Natural killer cell (primary cell): ENCODE results near the gene NSF. TPM values are rescaled to one million over a fixed set of nuclear protein-coding genes. Genes with fewer than 3 reads are reported as not detected.

Source experiments
- ATAC-seq, 3 donors: fragments of 150-1000 bp in 2 of 3; fragments of 200-7000 bp in 1 of 3; cut with Tn5 transposase; 1 replicate in 1 of 3; 2 replicates in 2 of 3; pipeline ENCODE4 v1.10.0; 2021; ENCODE audit warnings: mild to moderate bottlenecking in 2 of 3, moderate library complexity in 2 of 3
- DNase-seq, 2 donors: peaks; one replicate each; pipeline versions ENCODE4 v3.0.0 to v3.0.0-alpha.2; 2013 to 2021; ENCODE audit warnings: mixed read lengths in 1 of 2
- H3K27ac ChIP-seq: one replicate; pipeline ENCODE4 v1.5.1; 2013; ENCODE audit warnings: mild to moderate bottlenecking, low read length
- H3K27me3 ChIP-seq: one replicate; pipeline ENCODE4 v1.6.1; 2013; ENCODE audit warnings: low read length; ENCODE audit not compliant: control insufficient read depth, insufficient read depth
- H3K36me3 ChIP-seq: one replicate; pipeline ENCODE4 v1.6.1; 2013; ENCODE audit warnings: low read length; ENCODE audit not compliant: control insufficient read depth, insufficient read depth
- H3K4me1 ChIP-seq: one replicate; pipeline ENCODE4 v1.6.1; 2013; ENCODE audit warnings: low read length; ENCODE audit not compliant: control insufficient read depth, insufficient read depth
- H3K4me3 ChIP-seq: one replicate; pipeline ENCODE4 v1.5.1; 2013; ENCODE audit warnings: low read length
- H3K9me3 ChIP-seq: one replicate; pipeline ENCODE4 v1.6.1; 2013; ENCODE audit warnings: low read length; ENCODE audit not compliant: control insufficient read depth, insufficient read depth
- H3K27ac Mint-ChIP-seq, 2 donors: one replicate each; pipeline ENCODE4 v1.8.0; 2022; ENCODE audit warnings: mild to moderate bottlenecking in 2 of 2, mixed read lengths in 2 of 2, moderate library complexity in 1 of 2
- H3K27me3 Mint-ChIP-seq, 2 donors: one replicate each; pipeline ENCODE4 v1.8.0; 2022; ENCODE audit warnings: low read depth in 2 of 2, mixed read lengths in 2 of 2
- H3K36me3 Mint-ChIP-seq: one replicate; pipeline ENCODE4 v1.8.0; 2022; ENCODE audit warnings: mixed read lengths
- H3K4me1 Mint-ChIP-seq, 2 donors: one replicate each; pipeline ENCODE4 v1.8.0; 2022; ENCODE audit warnings: mixed read lengths in 2 of 2
- H3K4me3 Mint-ChIP-seq: one replicate; pipeline ENCODE4 v1.8.0; 2022; ENCODE audit warnings: mild to moderate bottlenecking, moderate library complexity, mixed read lengths
- H3K9me3 Mint-ChIP-seq, 2 donors: one replicate each; pipeline ENCODE4 v1.8.0; 2022; ENCODE audit warnings: mixed read lengths in 2 of 2
- CTCF ChIP-seq: fragments of 200-600 bp; IDR thresholded peaks from one replicate; pipeline ENCODE4 v1.8.0; 2022; ENCODE audit warnings: antibody characterized with exemption
- WGBS: methylation state at CpG from one replicate; pipeline ENCODE4 v1.1.7; 2013; ENCODE audit warnings: missing lambda C conversion rate; ENCODE audit not compliant: insufficient coverage; 5-methylcytosine and 5-hydroxymethylcytosine counted together
- intact Hi-C: fragments of 100-400 bp; cut with micrococcal nuclease; formaldehyde crosslinking; loops from one replicate; pipeline ENCODE4 v1.14.2; 2022
- total RNA-seq, 4 donors: library from RNA; stranded (reverse); fragments of 120-200 nt in 1 of 4; gene quantifications; one replicate each; pipeline versions ENCODE4 v1.2.3 to v1.2.4, GENCODE V29; 2013 to 2022

The NSF gene
- total RNA-seq, 3 donors from 2014 or later (not counting 1 experiment from before 2014, with no cell fraction given), result 32.2 to 45.1 (median 39.9) TPM

GRCh38 chr17:46727572-46728348 lies 137.3 kb downstream of the NSF start:
- no peak for TF ChIP-seq CTCF
- Mint-ChIP-seq H3K27me3 (no peaks in the 10 kb centered on the region), H3K36me3 (peaks cover 17% of the 10 kb centered on the region), H3K27ac (no peak overlapping the region), H3K4me1 (no peaks in the 10 kb centered on the region), H3K9me3 (no peaks in the 10 kb centered on the region), H3K4me3 (no peak overlapping the region)
- H3K27ac ChIP-seq, result no peak overlapping the region
- 100% methylated on average over 3 of the region's 4 CpGs for WGBS
- no peaks in the 10 kb centered on the region for H3K9me3 ChIP-seq
- ATAC-seq (no peak), DNase-seq (no peak)
- H3K4me1 ChIP-seq, result no peaks in the 10 kb centered on the region
- H3K27me3 ChIP-seq, result no peaks in the 10 kb centered on the region
- intact Hi-C loops, result no loop called here
- no peak overlapping the region for H3K4me3 ChIP-seq
- peaks cover 18% of the 10 kb centered on the region for H3K36me3 ChIP-seq

GRCh38 chr17:46730026-46730425 lies 139.6 kb downstream of the NSF start:
- Histone ChIP-seq H3K27ac (no peak overlapping the region), H3K36me3 (peaks cover 26% of the 10 kb centered on the region), H3K4me3 (no peak overlapping the region), H3K27me3 (no peaks in the 10 kb centered on the region), H3K4me1 (no peaks in the 10 kb centered on the region), H3K9me3 (no peaks in the 10 kb centered on the region)
- TF ChIP-seq CTCF, result no peak
- intact Hi-C loops, result no loop called here
- peaks cover 7% of the 10 kb centered on the region for H3K36me3 Mint-ChIP-seq
- no CpG with 5 or more reads among the region's 2 CpGs for WGBS
- H3K4me3 Mint-ChIP-seq, result no peak overlapping the region
- H3K27ac Mint-ChIP-seq, result no peak overlapping the region
- no peaks in the 10 kb centered on the region for H3K9me3 Mint-ChIP-seq
- no peak for DNase-seq
- H3K4me1 Mint-ChIP-seq, result no peaks in the 10 kb centered on the region
- ATAC-seq, result no peak
- H3K27me3 Mint-ChIP-seq, result no peaks in the 10 kb centered on the region

GRCh38 chr17:46730679-46731078 lies 140.2 kb downstream of the NSF start:
- Histone ChIP-seq H3K27me3 (no peaks in the 10 kb centered on the region), H3K36me3 (peaks cover 26% of the 10 kb centered on the region), H3K4me1 (no peaks in the 10 kb centered on the region), H3K9me3 (no peaks in the 10 kb centered on the region), H3K27ac (no peak overlapping the region), H3K4me3 (no peak overlapping the region)
- ATAC-seq (no peak), DNase-seq (no peak)
- H3K27ac Mint-ChIP-seq, result no peak overlapping the region
- H3K36me3 Mint-ChIP-seq, result peaks cover 7% of the 10 kb centered on the region
- no CpG with 5 or more reads among the region's 1 CpG for WGBS
- no peak overlapping the region for H3K4me3 Mint-ChIP-seq
- H3K9me3 Mint-ChIP-seq, result no peaks in the 10 kb centered on the region
- intact Hi-C loops, result no loop called here
- H3K27me3 Mint-ChIP-seq, result no peaks in the 10 kb centered on the region
- H3K4me1 Mint-ChIP-seq, result no peaks in the 10 kb centered on the region
- TF ChIP-seq CTCF, result no peak

GRCh38 chr17:46732160-46732559 lies 141.7 kb downstream of the NSF start:
- no peaks in the 10 kb centered on the region for H3K4me1 Mint-ChIP-seq
- no peak for TF ChIP-seq CTCF
- H3K27ac ChIP-seq, result no peak overlapping the region
- H3K4me3 Mint-ChIP-seq, result no peak overlapping the region
- no peaks in the 10 kb centered on the region for H3K9me3 Mint-ChIP-seq
- H3K4me3 ChIP-seq, result no peak overlapping the region
- no peaks in the 10 kb centered on the region for H3K27me3 ChIP-seq
- H3K9me3 ChIP-seq, result no peaks in the 10 kb centered on the region
- no peak for ATAC-seq
- no peak overlapping the region for H3K27ac Mint-ChIP-seq
- H3K4me1 ChIP-seq, result no peaks in the 10 kb centered on the region
- peaks cover 7% of the 10 kb centered on the region for H3K36me3 Mint-ChIP-seq
- H3K27me3 Mint-ChIP-seq, result no peaks in the 10 kb centered on the region
- no CpG with 5 or more reads among the region's 1 CpG for WGBS
- DNase-seq, result no peak
- H3K36me3 ChIP-seq, result peaks cover 19% of the 10 kb centered on the region
- intact Hi-C loops, result no loop called here
